ENCODE results near the gene SYNE2. TPM values are rescaled to one million over a fixed set of nuclear protein-coding genes. Genes with fewer than 3 reads are reported as not detected.

The SYNE2 gene
- total and polyA plus RNA-seq, 4 donors = 12.0 to 79.9 (median 19.5) TPM

DNA sequence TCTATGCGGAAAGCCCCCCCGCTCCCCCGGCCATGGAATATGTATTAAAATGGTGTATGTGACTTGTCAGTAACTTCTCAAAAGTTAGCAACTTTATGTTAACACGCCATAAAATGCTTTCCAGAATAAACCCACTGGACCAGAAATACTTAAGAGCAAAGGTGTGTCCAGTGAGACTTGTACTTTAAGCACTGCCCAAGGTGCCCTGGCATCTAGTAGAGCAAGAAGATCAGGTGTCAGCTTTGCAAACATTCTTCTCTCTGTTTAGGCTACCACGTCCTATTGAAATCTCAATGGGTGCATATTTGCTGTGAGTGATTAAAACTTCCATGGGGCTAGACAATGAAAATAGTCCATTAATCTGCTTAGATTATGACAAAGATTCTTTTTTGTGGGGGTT, 240.1 kb downstream of the SYNE2 start (continued):
- TF ChIP-seq, protein P1, sequence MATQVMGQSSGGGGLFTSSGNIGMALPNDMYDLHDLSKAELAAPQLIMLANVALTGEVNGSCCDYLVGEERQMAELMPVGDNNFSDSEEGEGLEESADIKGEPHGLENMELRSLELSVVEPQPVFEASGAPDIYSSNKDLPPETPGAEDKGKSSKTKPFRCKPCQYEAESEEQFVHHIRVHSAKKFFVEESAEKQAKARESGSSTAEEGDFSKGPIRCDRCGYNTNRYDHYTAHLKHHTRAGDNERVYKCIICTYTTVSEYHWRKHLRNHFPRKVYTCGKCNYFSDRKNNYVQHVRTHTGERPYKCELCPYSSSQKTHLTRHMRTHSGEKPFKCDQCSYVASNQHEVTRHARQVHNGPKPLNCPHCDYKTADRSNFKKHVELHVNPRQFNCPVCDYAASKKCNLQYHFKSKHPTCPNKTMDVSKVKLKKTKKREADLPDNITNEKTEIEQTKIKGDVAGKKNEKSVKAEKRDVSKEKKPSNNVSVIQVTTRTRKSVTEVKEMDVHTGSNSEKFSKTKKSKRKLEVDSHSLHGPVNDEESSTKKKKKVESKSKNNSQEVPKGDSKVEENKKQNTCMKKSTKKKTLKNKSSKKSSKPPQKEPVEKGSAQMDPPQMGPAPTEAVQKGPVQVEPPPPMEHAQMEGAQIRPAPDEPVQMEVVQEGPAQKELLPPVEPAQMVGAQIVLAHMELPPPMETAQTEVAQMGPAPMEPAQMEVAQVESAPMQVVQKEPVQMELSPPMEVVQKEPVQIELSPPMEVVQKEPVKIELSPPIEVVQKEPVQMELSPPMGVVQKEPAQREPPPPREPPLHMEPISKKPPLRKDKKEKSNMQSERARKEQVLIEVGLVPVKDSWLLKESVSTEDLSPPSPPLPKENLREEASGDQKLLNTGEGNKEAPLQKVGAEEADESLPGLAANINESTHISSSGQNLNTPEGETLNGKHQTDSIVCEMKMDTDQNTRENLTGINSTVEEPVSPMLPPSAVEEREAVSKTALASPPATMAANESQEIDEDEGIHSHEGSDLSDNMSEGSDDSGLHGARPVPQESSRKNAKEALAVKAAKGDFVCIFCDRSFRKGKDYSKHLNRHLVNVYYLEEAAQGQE (IDR thresholded peaks at IDR 0.05) = no peak
- TF ChIP-seq FOXA2 (IDR thresholded peaks at IDR 0.05) (no peak), YY1 (IDR thresholded peaks at IDR 0.05) (no peak), FOXA1 (IDR thresholded peaks at IDR 0.05) (no peak)
- TF ChIP-seq, protein P2, sequence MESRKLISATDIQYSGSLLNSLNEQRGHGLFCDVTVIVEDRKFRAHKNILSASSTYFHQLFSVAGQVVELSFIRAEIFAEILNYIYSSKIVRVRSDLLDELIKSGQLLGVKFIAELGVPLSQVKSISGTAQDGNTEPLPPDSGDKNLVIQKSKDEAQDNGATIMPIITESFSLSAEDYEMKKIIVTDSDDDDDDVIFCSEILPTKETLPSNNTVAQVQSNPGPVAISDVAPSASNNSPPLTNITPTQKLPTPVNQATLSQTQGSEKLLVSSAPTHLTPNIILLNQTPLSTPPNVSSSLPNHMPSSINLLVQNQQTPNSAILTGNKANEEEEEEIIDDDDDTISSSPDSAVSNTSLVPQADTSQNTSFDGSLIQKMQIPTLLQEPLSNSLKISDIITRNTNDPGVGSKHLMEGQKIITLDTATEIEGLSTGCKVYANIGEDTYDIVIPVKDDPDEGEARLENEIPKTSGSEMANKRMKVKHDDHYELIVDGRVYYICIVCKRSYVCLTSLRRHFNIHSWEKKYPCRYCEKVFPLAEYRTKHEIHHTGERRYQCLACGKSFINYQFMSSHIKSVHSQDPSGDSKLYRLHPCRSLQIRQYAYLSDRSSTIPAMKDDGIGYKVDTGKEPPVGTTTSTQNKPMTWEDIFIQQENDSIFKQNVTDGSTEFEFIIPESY (IDR thresholded peaks at IDR 0.05) = no peak

DNA sequence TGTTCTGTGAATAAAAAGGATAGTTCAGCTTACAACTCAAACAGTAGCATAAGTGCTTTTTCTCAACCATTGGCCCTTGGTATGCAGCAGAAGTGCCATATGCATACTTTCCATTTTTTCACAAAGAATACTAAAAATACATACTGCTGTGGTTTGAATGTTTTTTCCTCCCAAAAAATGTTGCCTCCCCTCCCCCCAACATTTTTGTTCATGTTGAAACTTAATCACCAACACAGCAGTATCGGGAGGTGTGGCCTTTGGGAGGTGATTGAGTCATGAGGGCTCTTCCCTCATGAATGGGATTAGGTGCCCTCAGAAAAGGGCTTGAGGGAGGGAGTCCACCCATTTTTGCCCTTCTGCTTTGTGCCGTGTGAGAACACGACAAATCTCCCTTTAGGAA, 242.8 kb downstream of the SYNE2 start:
- Histone ChIP-seq H3K4me1 (ENCODE audit: control insufficient read depth in 4 of 4, insufficient read depth in 4 of 4, low read length in 3 of 4) (peaks cover 0 to 2% (median 0%) of the 10 kb centered on the region in 4 donors), H3K36me3 (ENCODE audit: control insufficient read depth in 4 of 4, insufficient read depth in 3 of 4, low read depth in 1 of 4, low read length in 3 of 4) (peaks cover 0 to 11% (median 5%) of the 10 kb centered on the region in 4 donors), H3K4me3 (ENCODE audit: low read depth in 1 of 3, low read length in 3 of 3) (no peak overlapping the region), H3K27ac (ENCODE audit: low read depth in 1 of 2, low read length in 2 of 2) (no peak overlapping the region), H3K9ac (ENCODE audit: low read depth in 1 of 2, low read length in 2 of 2) (no peak overlapping the region), H3K27me3 (ENCODE audit: control insufficient read depth in 4 of 4, insufficient read depth in 4 of 4, low read length in 3 of 4) (no peaks in the 10 kb centered on the region), H3K9me3 (ENCODE audit: control insufficient read depth in 4 of 4, low read length in 3 of 4) (no peaks in the 10 kb centered on the region)
- WGBS = 97% methylated on average over 3 of the region's 3 CpGs
- no peak for TF ChIP-seq SP1 (IDR thresholded peaks at IDR 0.05)
- TF ChIP-seq EGR1 (IDR thresholded peaks at IDR 0.05; ENCODE audit: low read depth in 2 of 2) = no peak
- TF ChIP-seq, protein P3, sequence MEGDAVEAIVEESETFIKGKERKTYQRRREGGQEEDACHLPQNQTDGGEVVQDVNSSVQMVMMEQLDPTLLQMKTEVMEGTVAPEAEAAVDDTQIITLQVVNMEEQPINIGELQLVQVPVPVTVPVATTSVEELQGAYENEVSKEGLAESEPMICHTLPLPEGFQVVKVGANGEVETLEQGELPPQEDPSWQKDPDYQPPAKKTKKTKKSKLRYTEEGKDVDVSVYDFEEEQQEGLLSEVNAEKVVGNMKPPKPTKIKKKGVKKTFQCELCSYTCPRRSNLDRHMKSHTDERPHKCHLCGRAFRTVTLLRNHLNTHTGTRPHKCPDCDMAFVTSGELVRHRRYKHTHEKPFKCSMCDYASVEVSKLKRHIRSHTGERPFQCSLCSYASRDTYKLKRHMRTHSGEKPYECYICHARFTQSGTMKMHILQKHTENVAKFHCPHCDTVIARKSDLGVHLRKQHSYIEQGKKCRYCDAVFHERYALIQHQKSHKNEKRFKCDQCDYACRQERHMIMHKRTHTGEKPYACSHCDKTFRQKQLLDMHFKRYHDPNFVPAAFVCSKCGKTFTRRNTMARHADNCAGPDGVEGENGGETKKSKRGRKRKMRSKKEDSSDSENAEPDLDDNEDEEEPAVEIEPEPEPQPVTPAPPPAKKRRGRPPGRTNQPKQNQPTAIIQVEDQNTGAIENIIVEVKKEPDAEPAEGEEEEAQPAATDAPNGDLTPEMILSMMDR (IDR thresholded peaks at IDR 0.05; ENCODE audit: low read depth, low read length, missing input control) = no peak
- TF ChIP-seq FOXA1 (IDR thresholded peaks at IDR 0.05) = no peak
- TF ChIP-seq NR2F2 (IDR thresholded peaks at IDR 0.05) = no peak
- no peak for TF ChIP-seq RXRA (IDR thresholded peaks at IDR 0.05)
- TF ChIP-seq JUND (IDR thresholded peaks at IDR 0.05) = no peak
- TF ChIP-seq TAF1 (conservative IDR thresholded peaks at IDR 0.05) = no peak
- no peak for TF ChIP-seq RAD21 (IDR thresholded peaks at IDR 0.05)
- TF ChIP-seq, protein P2 (IDR thresholded peaks at IDR 0.05) = no peak
- no peak for DNase-seq (ENCODE audit: low spot score)

Data from liver (tissue), 9 donors.